ENCODE data around the gene ATP10D.
"Not testable (repeated sequence)": the region's sequence is repeated elsewhere in the genome, so short reads cannot be mapped to it uniquely, and the experiment has no call there.

Gene ATP10D

DNA sequence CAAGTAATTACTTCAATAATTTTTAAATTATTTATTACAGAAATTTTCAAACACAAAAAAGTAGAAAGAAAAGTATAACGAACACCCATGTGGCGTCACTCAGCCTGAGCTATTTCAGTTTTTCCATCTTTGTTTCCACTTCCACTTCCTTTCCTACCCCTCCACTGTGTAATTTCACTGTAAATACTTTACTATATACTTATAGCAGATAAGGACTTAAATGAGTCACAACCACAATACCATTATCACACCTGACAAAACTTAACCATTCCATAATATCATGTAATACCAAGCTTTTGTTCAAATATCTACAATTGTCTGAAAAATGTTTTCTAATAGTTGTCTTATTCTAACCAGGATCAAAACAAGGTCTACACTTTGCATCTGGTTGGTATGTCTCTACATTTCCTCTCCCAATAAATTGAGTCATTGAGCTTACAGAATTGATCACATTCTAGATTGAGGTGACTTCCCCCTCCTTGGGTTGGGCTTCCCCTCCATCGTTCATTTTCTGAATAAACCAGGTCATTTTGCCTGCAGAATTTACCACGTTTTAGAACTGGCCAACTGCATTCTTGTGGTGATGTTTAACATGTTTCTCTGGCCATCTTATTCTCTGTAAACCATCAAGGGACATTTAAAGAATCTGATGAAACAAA lies 48.7 kb downstream of the ATP10D start:
- in situ Hi-C loops (cut with MboI; ENCODE audit: low sequenced_read_pairs) = no loop called here

DNA sequence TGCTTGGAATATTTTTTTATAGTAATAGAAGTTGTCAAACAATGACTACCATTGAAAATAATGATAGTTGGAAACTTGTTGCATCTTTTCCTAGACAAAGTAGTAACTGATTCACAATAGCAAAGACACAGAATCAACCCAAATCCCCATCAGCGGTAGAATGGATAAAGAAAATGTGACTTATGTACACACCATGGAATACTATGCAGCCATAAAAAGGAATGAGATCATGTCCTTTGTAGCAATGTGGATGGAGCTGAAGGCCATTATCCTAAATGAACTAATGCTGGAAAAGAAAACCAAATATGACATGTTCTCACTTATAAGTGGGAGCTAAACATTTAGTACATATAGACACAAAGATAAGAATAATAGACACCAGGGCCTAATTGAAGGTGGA lies 49.7 kb downstream of the ATP10D start:
- in situ Hi-C loops (cut with MboI; ENCODE audit: low sequenced_read_pairs) = no loop called here

DNA sequence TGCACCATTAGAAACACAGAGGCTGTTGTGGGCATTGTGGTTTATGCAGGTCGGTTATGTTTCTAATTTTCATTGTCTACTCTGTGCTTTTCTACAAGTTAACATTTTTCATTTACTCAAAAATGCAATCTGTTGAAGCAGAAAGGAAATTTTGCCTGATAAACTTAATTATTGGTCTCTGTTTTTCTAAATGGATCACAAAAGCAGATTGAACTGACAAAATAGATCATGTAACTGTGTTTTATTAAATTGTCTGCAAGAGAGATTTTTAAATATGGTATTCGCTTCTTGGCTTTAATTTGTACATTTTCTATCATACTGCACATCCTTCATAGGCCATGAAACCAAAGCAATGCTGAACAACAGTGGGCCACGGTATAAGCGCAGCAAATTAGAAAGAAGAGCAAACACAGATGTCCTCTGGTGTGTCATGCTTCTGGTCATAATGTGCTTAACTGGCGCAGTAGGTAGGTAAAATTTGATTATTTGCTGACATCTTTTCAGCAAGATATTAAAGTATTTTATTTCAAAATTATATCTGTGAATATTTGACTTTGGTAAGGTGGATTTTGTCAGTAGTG lies 50.6 kb downstream of the ATP10D start:
- in situ Hi-C loops (cut with MboI; ENCODE audit: low sequenced_read_pairs) = no loop called here

DNA sequence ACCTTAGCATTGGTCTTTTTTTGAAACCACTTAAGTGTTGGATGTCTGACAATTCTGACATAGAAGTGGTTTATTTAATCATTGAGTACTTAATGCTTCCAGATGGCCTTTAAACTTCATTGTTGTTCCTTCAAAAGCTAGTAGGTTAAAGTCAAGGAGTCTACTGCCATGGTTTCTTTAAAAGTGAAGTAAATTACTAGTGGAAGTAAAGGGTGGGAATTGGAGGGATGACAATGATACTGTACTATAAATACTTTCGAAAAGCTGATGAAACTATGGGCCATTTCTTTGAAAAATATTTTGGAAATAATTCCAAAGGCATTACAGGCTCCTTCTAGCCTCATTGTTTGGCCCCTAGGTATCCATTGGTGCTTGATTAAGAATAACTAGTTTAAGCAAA lies 51.9 kb downstream of the ATP10D start:
- in situ Hi-C loops (cut with MboI; ENCODE audit: low sequenced_read_pairs) = no loop called here

DNA sequence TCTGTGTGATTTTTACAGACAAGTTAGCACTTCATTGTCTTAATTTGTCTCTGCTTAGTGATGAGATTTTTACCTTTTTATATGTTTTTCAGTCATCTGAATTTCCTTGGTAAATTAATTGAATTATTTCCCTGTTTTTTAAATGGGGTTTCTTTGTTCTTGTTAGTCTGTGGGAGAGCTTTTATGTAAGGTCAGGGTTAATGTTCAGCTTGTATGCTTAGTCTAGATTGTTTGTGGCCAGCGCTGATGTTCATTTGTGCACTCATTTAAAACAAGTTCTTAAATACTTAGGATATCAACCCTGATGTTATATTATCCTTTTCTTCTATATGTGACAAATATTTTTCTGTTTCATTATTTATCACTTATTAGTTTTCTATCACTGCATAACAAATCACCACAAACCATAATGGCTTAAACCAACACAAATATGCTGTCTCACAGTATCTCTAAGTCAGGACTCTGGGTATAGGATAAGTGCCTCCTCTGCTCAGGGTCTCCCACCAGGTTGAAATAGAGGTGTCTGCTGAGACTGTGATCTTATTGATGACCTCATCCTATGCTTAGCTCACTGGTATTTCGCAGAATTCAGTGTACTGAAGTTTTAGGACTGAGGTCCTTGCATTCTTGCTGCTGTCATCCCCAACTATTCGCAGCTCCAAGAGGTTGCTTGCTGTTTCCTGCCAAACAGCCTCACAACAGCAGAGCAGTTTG lies 53.2 kb downstream of the ATP10D start:
- in situ Hi-C loops (cut with MboI; ENCODE audit: low sequenced_read_pairs) = no loop called here

DNA sequence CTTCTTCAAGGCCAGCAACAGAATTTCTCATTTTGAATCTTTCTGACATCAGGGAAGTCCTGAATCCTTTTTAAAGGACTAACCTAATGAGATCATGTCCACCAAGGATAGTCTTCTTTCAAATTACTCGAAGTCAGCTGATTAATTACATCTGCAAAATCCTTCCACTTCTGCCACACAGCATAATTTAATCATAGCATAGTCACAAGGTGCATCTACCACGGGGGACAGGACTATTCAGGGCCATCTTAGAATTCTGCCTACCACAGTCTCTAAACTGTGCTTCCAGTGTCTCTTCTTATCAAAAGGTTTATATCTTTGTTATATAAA lies 53.7 kb downstream of the ATP10D start:
- in situ Hi-C loops (cut with MboI; ENCODE audit: low sequenced_read_pairs) = no loop called here

DNA sequence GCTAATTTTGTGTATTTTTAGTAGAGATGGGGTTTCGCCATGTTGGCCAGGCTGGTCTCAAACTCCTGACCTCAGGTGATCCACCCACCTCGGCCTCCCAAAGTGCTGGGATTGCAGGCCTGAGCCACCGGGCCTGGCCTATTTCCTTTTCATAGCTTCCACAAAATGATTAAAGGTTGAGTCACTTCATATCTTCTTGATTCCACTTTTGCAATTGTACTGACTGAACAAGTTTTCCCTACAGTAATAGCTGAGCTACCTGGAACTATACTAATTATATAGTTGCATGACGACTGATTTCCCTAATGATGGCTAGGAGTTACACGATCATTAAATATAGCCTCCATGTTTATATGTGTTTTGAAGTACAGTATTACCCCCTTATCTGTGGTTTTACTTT lies 57.6 kb downstream of the ATP10D start:
- in situ Hi-C loops (cut with MboI; ENCODE audit: low sequenced_read_pairs) = not testable (repeated sequence)

DNA sequence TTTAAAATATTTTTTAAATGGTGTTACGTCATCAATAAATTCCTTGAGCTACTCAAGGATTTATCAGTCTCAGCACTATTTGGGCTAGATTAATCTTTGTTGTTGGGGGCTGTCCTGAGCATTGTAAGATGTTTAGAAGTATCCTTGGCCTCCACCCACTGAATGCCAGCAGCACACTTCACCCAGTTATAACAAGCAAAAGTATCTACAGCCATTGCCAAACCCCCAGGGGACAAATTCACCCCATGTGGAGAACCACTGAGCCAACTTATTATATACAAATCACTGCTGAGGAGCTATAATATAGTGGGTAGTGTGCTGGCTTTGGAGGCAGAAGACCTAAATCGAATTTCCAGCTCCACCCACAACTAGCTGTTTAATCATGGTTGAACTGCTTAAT lies 58.3 kb downstream of the ATP10D start:
- in situ Hi-C loops (cut with MboI; ENCODE audit: low sequenced_read_pairs) = no loop called here

DNA sequence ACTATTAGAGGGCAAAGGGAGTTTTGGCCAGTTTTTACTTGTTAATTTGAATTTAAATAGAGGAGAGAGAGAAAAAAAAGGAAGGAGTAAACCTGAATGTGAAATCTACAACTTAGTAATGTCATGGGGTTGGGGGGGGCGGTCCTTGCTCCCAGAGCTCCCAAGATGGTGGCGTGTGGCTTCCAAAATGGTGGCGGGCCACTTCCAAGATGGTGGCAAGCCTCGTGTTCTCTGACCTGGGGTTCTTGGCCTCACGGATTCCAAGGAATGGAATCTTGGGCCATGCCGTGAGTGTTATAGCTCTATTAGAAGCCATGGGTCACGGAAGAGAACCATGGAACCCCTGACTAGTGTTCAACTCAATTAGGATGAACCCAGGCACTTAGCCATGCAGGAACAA lies 65.3 kb downstream of the ATP10D start:
- in situ Hi-C loops (cut with MboI; ENCODE audit: low sequenced_read_pairs) = not testable (repeated sequence)

DNA sequence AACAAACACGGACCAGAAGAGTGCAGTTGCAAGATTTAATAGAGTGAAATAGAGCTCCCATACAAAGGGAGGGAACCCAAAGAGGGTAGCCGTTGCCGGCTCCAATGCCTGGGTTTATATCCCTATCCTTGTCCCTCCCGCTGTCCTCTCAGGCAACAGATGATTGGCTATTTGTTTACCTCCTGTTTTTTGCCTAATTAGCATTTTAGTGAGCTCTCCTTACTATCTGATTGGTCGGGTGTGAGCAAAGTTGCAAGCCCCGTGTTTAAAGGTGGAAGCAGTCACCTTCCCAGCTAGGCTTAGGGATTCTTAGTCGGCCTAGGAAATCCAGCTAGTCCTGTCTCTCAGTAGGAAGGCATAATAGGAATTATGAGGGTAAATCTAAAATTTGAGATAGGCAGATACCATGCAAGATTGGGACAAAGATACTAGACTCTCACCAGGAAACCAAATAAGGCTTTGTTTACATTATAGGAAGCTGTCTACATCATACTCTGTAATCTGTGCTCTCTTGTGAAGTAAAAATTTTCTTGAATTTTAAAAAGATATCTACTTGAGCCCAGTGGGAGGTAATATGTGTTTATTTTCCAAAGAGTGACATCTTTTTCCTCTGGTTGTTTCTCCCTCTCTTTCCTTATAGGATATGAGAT lies 65.9 kb downstream of the ATP10D start:
- in situ Hi-C loops (cut with MboI; ENCODE audit: low sequenced_read_pairs) = no loop called here

DNA sequence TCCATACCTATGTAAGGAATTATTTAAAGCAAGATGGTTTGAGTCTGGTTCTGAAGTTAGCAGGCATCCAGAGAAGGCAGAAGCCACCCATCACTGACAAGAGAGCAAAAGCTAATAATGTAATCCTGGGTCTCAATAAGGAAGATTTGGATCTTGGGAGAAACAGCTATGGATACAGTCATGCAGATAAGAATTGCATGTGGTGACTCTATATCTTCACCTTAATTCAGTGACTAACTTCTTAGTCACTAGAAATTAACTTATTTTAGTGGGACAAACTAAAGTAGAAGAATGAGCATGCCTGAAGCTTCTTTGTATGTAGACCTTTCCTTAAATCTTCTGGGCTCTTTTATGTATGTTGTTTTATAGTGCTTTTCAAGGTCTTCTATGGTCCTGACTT lies 66.6 kb downstream of the ATP10D start:
- in situ Hi-C loops (cut with MboI; ENCODE audit: low sequenced_read_pairs) = no loop called here

DNA sequence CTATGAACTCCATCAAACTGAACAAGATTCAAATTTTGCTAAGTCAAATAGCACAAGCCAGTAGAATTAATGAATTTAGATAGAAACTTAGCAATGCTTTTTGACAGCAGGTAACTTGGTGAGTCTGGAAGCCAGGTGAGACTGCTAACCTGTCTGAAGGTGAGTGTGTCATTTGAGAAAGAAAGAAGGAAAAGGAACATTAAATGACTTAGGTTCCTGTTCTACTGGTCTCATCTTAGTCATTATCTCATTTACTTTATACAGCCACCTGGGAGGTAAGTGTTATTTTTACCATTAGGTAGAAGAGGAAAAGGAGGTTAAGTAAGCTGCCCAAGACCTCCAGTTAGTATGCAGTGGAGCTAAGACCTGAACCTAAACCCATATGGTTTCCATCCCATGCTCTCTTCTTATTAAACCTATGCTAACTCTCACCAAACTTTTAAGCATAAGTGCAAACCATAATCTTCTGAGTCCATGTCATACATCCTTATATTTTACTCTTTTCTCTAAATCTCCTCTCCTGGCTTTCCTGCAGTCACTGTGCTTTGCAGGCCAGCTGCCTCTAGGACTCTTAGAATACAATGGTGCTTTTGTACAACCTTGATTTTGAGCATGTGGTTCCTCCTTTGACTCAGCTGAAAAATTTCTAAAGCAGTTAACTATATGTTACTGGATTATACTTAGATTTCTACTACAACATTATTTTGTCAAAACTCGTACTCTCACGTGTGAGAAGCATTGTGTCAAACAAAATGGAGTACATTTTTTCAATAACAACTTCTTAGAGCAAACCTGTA lies 68.5 kb downstream of the ATP10D start:
- in situ Hi-C loops (cut with MboI; ENCODE audit: low sequenced_read_pairs) = no loop called here

DNA sequence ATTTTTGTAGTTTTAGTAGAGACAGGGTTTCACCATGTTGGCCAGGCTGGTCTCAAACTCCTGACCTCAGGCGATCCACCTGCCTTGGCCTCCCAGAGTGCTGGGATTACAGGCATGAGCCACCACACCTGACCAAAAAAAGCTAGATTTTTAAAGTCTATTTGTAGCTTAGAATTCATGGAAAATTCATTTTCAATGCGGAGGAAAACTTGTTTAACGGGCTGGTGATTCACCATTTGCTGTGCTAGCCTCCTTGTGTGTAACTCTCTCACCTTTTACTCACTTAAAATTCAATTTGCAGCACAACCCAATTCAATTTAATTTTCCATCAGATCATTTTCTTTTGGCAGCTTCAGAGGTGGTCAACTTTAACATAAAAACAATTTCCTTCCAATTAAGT lies 70.8 kb downstream of the ATP10D start:
- in situ Hi-C loops (cut with MboI; ENCODE audit: low sequenced_read_pairs) = not testable (repeated sequence)

DNA sequence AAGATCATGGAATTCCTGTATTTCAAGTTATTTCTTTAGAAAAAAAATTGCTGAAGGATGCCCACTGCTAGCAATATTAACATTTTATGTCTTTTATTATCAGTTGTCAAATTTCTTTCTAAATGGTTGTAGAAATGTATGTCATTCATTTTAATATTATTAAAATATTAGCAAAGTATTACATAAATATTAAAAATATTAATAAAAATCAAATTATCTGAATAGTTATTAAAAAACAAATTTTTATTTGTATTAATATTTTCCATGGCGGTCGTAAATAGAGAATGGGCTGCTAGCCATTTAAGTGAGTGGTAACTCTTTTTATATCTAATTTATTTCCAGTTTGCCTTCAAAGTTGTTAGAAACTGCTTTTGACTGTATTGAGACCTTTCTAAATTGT lies 72.2 kb downstream of the ATP10D start:
- in situ Hi-C loops (cut with MboI; ENCODE audit: low sequenced_read_pairs) = no loop called here

DNA sequence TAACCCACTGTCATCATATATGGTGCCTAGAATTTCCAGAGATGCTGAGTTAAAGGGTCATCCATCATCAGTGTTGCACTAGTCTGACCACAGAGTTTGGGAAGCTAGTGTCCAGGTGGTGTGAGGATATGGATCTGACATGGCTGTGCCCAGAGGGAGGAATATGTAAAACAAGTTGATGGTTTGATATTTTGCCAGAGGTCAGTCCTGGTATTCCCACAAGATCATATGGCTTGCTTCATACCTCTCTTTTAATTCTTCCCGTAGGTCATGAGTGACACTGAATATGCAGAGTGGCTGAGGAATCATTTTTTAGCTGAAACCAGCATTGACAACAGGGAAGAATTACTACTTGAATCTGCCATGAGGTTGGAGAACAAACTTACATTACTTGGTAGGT lies 75.6 kb downstream of the ATP10D start:
- in situ Hi-C loops (cut with MboI; ENCODE audit: low sequenced_read_pairs) = no loop called here

DNA sequence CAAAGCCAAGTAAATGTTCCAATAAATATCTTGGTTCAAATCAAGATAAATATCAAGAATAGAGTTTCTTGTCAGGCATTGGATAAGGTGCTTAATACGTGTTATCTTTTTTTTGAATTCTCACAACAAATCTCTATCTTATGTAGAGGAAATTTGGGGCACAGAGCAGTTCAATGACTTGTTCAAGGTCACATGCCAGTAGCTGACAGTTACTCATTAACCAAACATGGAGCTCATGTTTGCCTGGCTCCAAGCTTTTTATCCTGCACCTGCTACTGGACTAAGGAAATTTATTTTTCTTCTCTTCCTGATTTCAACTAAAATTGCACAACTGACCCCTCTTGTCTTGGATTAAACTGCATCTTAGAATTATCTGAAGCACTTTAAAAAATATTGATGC lies 76.3 kb downstream of the ATP10D start:
- in situ Hi-C loops (cut with MboI; ENCODE audit: low sequenced_read_pairs) = no loop called here

DNA sequence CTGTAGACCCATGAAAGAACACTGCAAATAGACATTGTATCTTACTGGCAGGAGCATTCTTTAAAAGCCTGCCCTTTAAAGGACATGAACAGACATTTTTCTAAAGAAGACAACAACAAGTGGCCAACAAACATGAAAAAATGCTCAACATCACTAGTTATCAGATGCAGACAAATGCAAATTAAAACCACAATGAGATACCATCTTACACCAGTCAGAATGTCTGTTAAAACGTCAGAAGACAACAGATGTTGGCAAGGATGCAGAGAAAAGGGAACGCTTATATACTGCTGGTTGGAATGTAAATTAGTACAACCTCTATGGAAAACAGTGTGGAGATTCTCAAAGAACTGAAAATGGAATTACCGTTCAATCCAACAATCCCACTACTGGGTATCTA lies 77.2 kb downstream of the ATP10D start:
- in situ Hi-C loops (cut with MboI; ENCODE audit: low sequenced_read_pairs) = no loop called here

DNA sequence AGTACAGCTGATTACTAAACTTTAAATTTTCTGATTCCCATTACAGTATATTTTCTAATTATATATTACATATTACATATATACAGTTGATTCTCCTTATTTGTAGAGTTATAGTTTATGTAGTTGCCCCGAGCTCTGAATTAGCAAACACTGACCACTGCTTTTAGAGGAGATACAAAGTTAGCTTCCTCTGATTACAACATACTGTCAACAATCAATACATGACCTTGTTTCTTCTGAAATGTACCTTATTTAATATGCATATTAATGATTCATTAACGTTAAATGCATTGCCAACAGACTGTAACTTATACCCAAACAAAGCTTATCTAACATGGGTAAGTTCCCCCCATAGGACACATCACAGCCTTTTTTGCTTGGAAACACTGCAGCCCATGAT lies 81.5 kb downstream of the ATP10D start:
- in situ Hi-C loops (cut with MboI; ENCODE audit: low sequenced_read_pairs) = no loop called here

DNA sequence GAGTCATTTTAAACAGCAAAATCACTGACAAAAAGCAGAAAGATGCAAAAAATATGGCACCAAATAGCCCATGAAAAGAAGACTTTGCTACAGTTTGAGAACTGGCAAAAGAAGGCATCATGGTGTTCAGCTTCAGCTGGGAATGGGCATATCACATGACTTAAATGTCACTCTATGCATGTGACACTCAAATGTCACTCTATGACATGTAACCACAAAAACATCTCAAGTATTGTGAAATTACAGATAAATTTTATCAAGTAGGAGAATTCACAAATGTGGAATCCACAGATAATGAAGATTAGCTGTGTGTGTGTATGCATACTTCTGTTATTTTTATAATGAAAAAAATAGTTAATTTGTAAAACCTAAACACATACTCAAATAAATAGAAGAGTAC lies 81.9 kb downstream of the ATP10D start:
- in situ Hi-C loops (cut with MboI; ENCODE audit: low sequenced_read_pairs) = no loop called here

DNA sequence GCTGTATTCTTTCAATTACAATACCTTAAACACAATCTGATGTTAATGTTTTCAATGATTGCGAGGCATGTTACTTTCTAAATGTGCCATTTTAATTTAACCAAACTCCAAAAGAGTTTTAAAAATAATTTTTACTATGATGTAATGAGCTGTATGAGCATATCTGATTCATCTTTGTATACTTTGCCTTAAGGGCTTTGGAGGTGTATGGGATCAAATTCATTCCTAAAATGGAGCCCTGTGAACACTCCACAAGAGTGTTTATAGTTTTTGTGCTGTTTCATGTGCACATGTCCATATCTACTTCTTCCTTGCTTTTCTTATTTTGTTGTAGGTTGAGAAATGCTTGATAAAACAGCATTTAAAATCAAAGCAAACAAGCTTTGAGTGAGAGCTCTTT lies 82.4 kb downstream of the ATP10D start:
- in situ Hi-C loops (cut with MboI; ENCODE audit: low sequenced_read_pairs) = no loop called here

DNA sequence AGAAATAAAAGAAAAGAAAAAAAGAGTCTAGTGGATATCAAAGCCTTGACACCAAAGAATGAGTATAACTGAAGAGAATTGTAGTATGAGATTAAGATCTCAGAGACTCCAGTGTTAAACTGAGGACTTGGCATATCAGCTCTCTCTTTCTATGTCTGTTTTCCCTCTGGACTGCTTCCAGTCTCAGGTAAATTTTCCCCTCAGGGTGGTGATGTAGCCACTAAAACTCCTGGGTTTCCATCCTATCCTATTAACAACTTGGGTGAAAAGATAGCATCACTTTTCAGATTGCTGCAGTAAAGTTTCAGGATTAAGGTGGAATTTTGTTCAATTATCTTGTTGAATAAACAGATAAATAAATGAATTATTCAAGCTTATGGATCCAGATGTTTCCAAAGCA lies 85.7 kb downstream of the ATP10D start:
- in situ Hi-C loops (cut with MboI; ENCODE audit: low sequenced_read_pairs) = no loop called here

Data from hTERT RPE-1 (cell line).